ENCODE measurements around the gene POP4. TPM values are rescaled to one million over a fixed set of nuclear protein-coding genes. Genes with fewer than 3 reads are reported as not detected.

Gene POP4
- total and polyA plus RNA-seq, 2 experiments from 2014 or later, result 68.9 to 91.8 TPM

DNA sequence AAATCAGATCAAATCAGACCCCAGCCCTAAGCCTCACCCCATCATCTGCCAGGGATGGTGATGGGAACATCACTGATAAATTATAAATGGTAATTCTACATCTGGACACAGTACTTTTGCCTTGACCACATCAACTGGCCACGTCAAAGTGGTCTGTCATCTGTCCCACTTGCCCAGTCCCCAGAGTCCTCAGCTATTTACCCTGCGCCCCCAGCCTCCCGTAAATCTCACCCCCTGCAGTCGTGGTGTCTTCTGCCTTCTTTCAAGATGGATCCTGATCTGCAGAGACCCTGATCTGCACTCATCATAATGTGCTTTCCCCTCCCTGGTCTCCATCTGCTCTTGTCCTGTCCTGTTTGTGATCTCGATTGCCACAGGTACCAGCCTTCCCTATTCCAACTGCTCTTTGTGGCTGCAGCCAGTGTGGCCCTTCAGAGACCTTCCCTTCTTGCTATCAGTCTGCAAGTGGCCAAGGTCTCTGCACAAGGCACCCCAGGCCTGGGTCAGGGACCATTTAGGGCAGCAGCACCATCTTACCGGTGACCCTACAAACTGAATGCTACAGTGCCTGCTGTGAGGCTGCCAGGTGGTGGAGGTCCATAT, 26.7 kb upstream of the POP4 start:
- H2AFZ ChIP-seq, result no peak overlapping the region
- H4K20me1 ChIP-seq (ENCODE audit: insufficient read depth, poor library complexity, severe bottlenecking), result no peaks in the 10 kb centered on the region
- WGBS (ENCODE audit: low lambda C conversion rate, missing lambda C conversion rate), result 86% methylated on average over 6 of the region's 6 CpGs
- no peaks in the 10 kb centered on the region for H3K79me2 ChIP-seq
- DNase-seq (ENCODE audit: low spot score), result no peak
- no peaks in the 10 kb centered on the region for H3K36me3 ChIP-seq (replicated peaks; ENCODE audit: insufficient read depth, low read depth)
- H3K4me1 ChIP-seq (ENCODE audit: insufficient read depth), result no peaks in the 10 kb centered on the region
- peaks cover 33% of the 10 kb centered on the region for H3K27me3 ChIP-seq
- no peaks in the 10 kb centered on the region for H3K9me2 ChIP-seq (replicated peaks; ENCODE audit: insufficient read depth)
- no peak overlapping the region for H3K27ac ChIP-seq
- no peak overlapping the region for H3K4me2 ChIP-seq
- TF ChIP-seq, protein P1, sequence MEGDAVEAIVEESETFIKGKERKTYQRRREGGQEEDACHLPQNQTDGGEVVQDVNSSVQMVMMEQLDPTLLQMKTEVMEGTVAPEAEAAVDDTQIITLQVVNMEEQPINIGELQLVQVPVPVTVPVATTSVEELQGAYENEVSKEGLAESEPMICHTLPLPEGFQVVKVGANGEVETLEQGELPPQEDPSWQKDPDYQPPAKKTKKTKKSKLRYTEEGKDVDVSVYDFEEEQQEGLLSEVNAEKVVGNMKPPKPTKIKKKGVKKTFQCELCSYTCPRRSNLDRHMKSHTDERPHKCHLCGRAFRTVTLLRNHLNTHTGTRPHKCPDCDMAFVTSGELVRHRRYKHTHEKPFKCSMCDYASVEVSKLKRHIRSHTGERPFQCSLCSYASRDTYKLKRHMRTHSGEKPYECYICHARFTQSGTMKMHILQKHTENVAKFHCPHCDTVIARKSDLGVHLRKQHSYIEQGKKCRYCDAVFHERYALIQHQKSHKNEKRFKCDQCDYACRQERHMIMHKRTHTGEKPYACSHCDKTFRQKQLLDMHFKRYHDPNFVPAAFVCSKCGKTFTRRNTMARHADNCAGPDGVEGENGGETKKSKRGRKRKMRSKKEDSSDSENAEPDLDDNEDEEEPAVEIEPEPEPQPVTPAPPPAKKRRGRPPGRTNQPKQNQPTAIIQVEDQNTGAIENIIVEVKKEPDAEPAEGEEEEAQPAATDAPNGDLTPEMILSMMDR (IDR thresholded peaks at IDR 0.05; ENCODE audit: poor library complexity), result no peak
- TF ChIP-seq EZH2phosphoT487 (IDR thresholded peaks at IDR 0.05; ENCODE audit: low read depth, severe bottlenecking, unreplicated experiment) (no peak), EZH2 (IDR thresholded peaks at IDR 0.05; ENCODE audit: borderline replicate concordance) (no peak)
- H3K4me3 ChIP-seq, result no peak overlapping the region
- no peaks in the 10 kb centered on the region for H3K9me3 ChIP-seq (ENCODE audit: low read depth)

DNA sequence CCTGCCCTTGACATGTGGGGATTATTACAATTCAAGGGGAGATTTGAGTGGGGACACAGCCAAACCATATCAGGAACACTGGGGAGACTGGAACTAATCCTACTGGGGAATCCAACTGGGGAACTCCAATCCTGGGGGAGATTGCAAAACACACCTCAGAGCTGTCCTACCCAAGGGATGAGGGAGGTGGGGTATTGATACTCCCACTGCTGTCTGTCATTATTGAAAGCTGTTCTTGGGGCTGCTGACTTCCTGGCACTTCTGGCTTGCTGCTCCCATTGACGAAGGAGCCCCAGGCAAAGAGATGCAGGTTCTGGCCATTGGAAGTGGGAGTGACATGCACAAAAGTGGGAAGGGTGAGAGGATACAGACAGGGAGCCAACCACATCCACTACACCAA, 24.7 kb upstream of the POP4 start:
- Histone ChIP-seq H2AFZ (no peak overlapping the region), H3K4me3 (no peak overlapping the region), H3K27ac (no peak overlapping the region), H3K27me3 (peaks cover 16% of the 10 kb centered on the region), H3K79me2 (no peaks in the 10 kb centered on the region), H3K9me3 (ENCODE audit: low read depth) (no peaks in the 10 kb centered on the region), H3K4me2 (no peak overlapping the region), H3K4me1 (ENCODE audit: insufficient read depth) (no peaks in the 10 kb centered on the region), H3K36me3 (replicated peaks; ENCODE audit: insufficient read depth, low read depth) (no peaks in the 10 kb centered on the region), H4K20me1 (ENCODE audit: insufficient read depth, poor library complexity, severe bottlenecking) (no peaks in the 10 kb centered on the region), H3K9me2 (replicated peaks; ENCODE audit: insufficient read depth) (no peaks in the 10 kb centered on the region)
- TF ChIP-seq EZH2phosphoT487 (IDR thresholded peaks at IDR 0.05; ENCODE audit: low read depth, severe bottlenecking, unreplicated experiment) (no peak), EZH2 (IDR thresholded peaks at IDR 0.05; ENCODE audit: borderline replicate concordance) (no peak)
- TF ChIP-seq, protein P1 (IDR thresholded peaks at IDR 0.05; ENCODE audit: poor library complexity), result no peak
- 0% methylated on average over 1 of the region's 1 CpG for WGBS (ENCODE audit: low lambda C conversion rate, missing lambda C conversion rate)
- no peak for DNase-seq (ENCODE audit: low spot score)

DNA sequence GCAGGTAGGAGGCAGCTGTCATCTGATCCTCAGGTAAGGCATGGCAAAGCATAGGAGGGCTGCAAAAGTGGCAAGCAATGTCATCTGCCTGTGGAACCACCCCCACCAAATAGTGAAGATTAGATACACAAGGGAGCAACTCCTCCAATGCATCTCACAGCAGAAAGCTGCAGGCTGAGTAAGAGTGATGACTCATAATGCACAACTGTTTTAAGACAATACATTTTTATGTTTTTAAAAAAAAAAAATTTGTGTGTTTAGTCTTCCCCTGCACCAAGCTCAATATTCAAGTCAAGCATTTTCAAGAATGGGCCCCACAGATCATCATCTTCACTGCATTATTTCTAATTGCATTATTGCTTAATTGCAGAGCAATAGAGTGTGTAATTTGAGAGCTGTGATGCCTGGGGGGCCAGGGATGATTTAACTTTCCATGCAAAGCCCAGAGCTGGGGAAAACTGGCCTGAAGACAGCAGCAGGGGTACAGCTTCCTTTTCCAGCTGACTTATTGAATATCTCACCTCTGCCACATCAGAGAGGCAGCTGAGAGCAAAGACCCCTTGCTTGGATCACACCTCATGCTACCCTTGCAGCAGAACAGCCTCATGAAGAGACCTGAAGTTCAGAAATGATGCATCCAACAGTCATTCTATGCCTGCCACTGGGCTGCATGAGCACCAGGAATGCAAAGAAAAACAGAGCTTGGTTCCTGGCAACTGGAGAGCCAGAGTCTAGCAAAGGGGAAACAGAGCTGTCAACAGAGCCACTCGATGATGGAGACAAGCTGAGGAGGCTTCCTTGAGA, 22.7 kb upstream of the POP4 start:
- H3K79me2 ChIP-seq, result no peaks in the 10 kb centered on the region
- no peak overlapping the region for H3K27ac ChIP-seq
- no peaks in the 10 kb centered on the region for H4K20me1 ChIP-seq (ENCODE audit: insufficient read depth, poor library complexity, severe bottlenecking)
- H3K9me3 ChIP-seq (ENCODE audit: low read depth), result no peaks in the 10 kb centered on the region
- WGBS (ENCODE audit: low lambda C conversion rate, missing lambda C conversion rate), result 67% methylated on average over 1 of the region's 1 CpG
- no peaks in the 10 kb centered on the region for H3K4me1 ChIP-seq (ENCODE audit: insufficient read depth)
- H3K4me2 ChIP-seq, result no peak overlapping the region
- no peak for DNase-seq (ENCODE audit: low spot score)
- H3K9me2 ChIP-seq (replicated peaks; ENCODE audit: insufficient read depth), result no peaks in the 10 kb centered on the region
- TF ChIP-seq, protein P1 (IDR thresholded peaks at IDR 0.05; ENCODE audit: poor library complexity), result no peak
- TF ChIP-seq EZH2 (IDR thresholded peaks at IDR 0.05; ENCODE audit: borderline replicate concordance), result no peak
- no peak for TF ChIP-seq EZH2phosphoT487 (IDR thresholded peaks at IDR 0.05; ENCODE audit: low read depth, severe bottlenecking, unreplicated experiment)
- H3K27me3 ChIP-seq, result peaks cover 10% of the 10 kb centered on the region
- H2AFZ ChIP-seq, result no peak overlapping the region
- H3K36me3 ChIP-seq (replicated peaks; ENCODE audit: insufficient read depth, low read depth), result no peaks in the 10 kb centered on the region
- H3K4me3 ChIP-seq, result no peak overlapping the region

All from hepatocyte (in vitro differentiated cells).